Hepatocyte (in vitro differentiated cells): ENCODE measurements around the gene ITGB1. TPM values are rescaled to one million over a fixed set of nuclear protein-coding genes. Genes with fewer than 3 reads are reported as not detected.

ENCODE experiments used
- DNase-seq: peaks from one replicate; pipeline ENCODE4 v3.0.0-alpha.2; 2016; ENCODE audit warnings: low spot score
- H2AFZ ChIP-seq: fragments of 200-600 bp; sonication (generic); 2 replicates; pipeline ENCODE4 v1.6.0; 2016; ENCODE audit warnings: antibody characterized with exemption, mild to moderate bottlenecking
- H3K27ac ChIP-seq: fragments of 200-600 bp; sonication (generic); 2 replicates; pipeline ENCODE4 v1.5.1; 2016; ENCODE audit warnings: mild to moderate bottlenecking
- H3K27me3 ChIP-seq: fragments of 200-600 bp; sonication (generic); 2 replicates; pipeline ENCODE4 v1.6.1; 2016
- H3K36me3 ChIP-seq: fragments of 200-600 bp; sonication (generic); replicated peaks from 2 replicates; pipeline ENCODE4 v1.5.1; 2016; ENCODE audit warnings: low read depth; ENCODE audit not compliant: insufficient read depth
- H3K4me1 ChIP-seq: fragments of 200-600 bp; sonication (generic); 2 replicates; pipeline ENCODE4 v1.5.1; 2016; ENCODE audit warnings: mild to moderate bottlenecking, moderate library complexity; ENCODE audit not compliant: insufficient read depth
- H3K4me2 ChIP-seq: fragments of 200-600 bp; sonication (generic); 2 replicates; pipeline ENCODE4 v1.6.0; 2016
- H3K4me3 ChIP-seq: fragments of 200-600 bp; sonication (generic); 2 replicates; pipeline ENCODE4 v1.5.1; 2016; ENCODE audit warnings: mild to moderate bottlenecking
- H3K79me2 ChIP-seq: fragments of 200-600 bp; sonication (generic); 2 replicates; pipeline ENCODE4 v1.6.0; 2017; ENCODE audit warnings: mild to moderate bottlenecking
- H3K9me2 ChIP-seq: fragments of 200-600 bp; sonication (generic); replicated peaks from 2 replicates; pipeline ENCODE4 v1.6.0; 2017; ENCODE audit warnings: mild to moderate bottlenecking; ENCODE audit not compliant: insufficient read depth
- H3K9me3 ChIP-seq: fragments of 200-600 bp; sonication (generic); 2 replicates; pipeline ENCODE4 v1.5.1; 2016; ENCODE audit warnings: low read depth, mild to moderate bottlenecking
- H4K20me1 ChIP-seq: fragments of 200-600 bp; sonication (generic); 2 replicates; pipeline ENCODE4 v1.6.0; 2016; ENCODE audit warnings: mild to moderate bottlenecking; ENCODE audit not compliant: insufficient read depth, poor library complexity, severe bottlenecking
- EZH2 ChIP-seq: fragments of 200-600 bp; sonication (generic); IDR thresholded peaks from 2 replicates; pipeline ENCODE4 v1.6.1; 2016; ENCODE audit warnings: antibody characterized with exemption, mild to moderate bottlenecking, borderline replicate concordance
- EZH2phosphoT487 ChIP-seq: fragments of 200-600 bp; sonication (generic); IDR thresholded peaks from one replicate; pipeline ENCODE4 v1.6.1; 2018; ENCODE audit warnings: antibody characterized with exemption, mild to moderate bottlenecking, low read depth, moderate library complexity; ENCODE audit not compliant: unreplicated experiment, severe bottlenecking
- WGBS: methylation state at CpG from one replicate; pipeline ENCODE4 v1.1.6; 2016; ENCODE audit warnings: low lambda C conversion rate; ENCODE audit errors: missing lambda C conversion rate; 5-methylcytosine and 5-hydroxymethylcytosine counted together
- polyA plus RNA-seq: library from polyadenylated mRNA; unstranded; fragments of >200 nt; fragmentation: Nextera tagmentation; extraction: Ambion mirVana; gene quantifications from 2 replicates; pipeline ENCODE4 v1.2.1, GENCODE V29; 2016
- total RNA-seq: library from RNA; depleted of rRNA; stranded (reverse); fragments of >200 nt; gene quantifications from 2 replicates; pipeline ENCODE4 v1.2.3, GENCODE V29; 2014
- TF ChIP-seq, protein P1 (sequence below): fragments of 200-600 bp; sonication (generic); IDR thresholded peaks from 2 replicates; pipeline ENCODE4 v1.5.1; 2016; ENCODE audit warnings: antibody characterized with exemption, mild to moderate bottlenecking; ENCODE audit not compliant: poor library complexity

ITGB1 gene
- total and polyA plus RNA-seq, 2 experiments from 2014 or later, result 291 to 552 TPM

GRCh38 chr10:32946108-32946507, 11.9 kb downstream of the ITGB1 start:
- WGBS, result 93% methylated on average over 2 of the region's 2 CpGs
- H3K4me1 ChIP-seq, result peaks cover 19% of the 10 kb centered on the region
- peaks cover 99% of the 10 kb centered on the region for H4K20me1 ChIP-seq

DNA sequence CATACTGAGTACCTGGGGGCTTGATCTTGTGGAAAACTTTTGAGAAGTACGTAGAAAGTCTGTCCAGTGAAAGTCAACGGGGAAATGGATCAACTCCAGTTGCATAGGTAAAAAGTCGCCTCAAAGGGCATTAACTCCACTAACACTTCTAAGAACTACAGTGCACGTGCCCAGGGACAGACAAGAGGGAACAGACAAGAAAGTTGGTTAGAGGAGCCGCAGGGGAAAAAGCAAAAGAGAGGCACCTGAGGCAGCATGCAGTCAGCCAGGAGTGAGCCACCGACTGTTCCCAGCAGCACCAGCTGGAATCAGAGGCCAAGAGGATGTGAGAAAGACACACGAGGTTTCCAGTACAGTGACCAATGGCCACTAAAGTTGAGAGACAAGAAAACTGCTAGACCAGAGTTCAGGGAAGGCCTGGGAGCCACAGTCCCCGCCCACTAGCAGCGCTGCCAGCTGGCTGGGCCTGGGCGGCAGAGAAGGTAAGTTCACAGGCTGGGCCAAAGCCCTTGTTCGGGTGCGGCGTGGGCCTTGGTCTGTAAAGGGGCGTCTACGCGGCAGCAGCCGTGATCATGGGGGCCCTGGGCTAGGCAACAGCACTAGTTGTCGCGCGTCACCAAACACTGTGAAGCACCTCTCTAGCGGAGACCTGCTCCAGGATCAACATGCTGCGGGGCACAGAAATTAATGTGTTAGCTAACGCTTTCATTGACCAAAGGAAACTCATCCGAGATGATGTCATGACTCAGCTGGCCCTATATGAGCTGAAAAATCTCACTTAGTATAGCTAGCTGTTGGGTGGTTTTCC, 14.0 kb downstream of the ITGB1 start:
- no peak overlapping the region for H3K4me2 ChIP-seq
- H3K4me1 ChIP-seq, result peaks cover 9% of the 10 kb centered on the region
- H3K27ac ChIP-seq, result no peak overlapping the region
- peaks cover 99% of the 10 kb centered on the region for H4K20me1 ChIP-seq
- H3K9me3 ChIP-seq, result no peaks in the 10 kb centered on the region
- TF ChIP-seq EZH2phosphoT487 (no peak), EZH2 (no peak)
- TF ChIP-seq, protein P1, sequence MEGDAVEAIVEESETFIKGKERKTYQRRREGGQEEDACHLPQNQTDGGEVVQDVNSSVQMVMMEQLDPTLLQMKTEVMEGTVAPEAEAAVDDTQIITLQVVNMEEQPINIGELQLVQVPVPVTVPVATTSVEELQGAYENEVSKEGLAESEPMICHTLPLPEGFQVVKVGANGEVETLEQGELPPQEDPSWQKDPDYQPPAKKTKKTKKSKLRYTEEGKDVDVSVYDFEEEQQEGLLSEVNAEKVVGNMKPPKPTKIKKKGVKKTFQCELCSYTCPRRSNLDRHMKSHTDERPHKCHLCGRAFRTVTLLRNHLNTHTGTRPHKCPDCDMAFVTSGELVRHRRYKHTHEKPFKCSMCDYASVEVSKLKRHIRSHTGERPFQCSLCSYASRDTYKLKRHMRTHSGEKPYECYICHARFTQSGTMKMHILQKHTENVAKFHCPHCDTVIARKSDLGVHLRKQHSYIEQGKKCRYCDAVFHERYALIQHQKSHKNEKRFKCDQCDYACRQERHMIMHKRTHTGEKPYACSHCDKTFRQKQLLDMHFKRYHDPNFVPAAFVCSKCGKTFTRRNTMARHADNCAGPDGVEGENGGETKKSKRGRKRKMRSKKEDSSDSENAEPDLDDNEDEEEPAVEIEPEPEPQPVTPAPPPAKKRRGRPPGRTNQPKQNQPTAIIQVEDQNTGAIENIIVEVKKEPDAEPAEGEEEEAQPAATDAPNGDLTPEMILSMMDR, result no peak
- H3K4me3 ChIP-seq, result no peak overlapping the region
- H3K36me3 ChIP-seq, result no peaks in the 10 kb centered on the region
- WGBS, result 89% methylated on average over 24 of the region's 24 CpGs
- no peaks in the 10 kb centered on the region for H3K9me2 ChIP-seq
- no peak overlapping the region for H2AFZ ChIP-seq
- no peak for DNase-seq
- H3K27me3 ChIP-seq, result no peaks in the 10 kb centered on the region
- peaks cover 100% of the 10 kb centered on the region for H3K79me2 ChIP-seq

More at GRCh38 chr10:32946108-32946507, 11.9 kb downstream of the ITGB1 start:
- TF ChIP-seq, protein P1, result no peak
- no peak for TF ChIP-seq EZH2
- TF ChIP-seq EZH2phosphoT487, result no peak
- H3K79me2 ChIP-seq, result peaks cover 100% of the 10 kb centered on the region
- H3K27ac ChIP-seq, result no peak overlapping the region
- H3K4me2 ChIP-seq, result no peak overlapping the region
- no peaks in the 10 kb centered on the region for H3K36me3 ChIP-seq
- H3K9me2 ChIP-seq, result no peaks in the 10 kb centered on the region
- H3K27me3 ChIP-seq, result no peaks in the 10 kb centered on the region
- no peaks in the 10 kb centered on the region for H3K9me3 ChIP-seq
- no peak overlapping the region for H2AFZ ChIP-seq
- H3K4me3 ChIP-seq, result no peak overlapping the region
- DNase-seq, result no peak

GRCh38 chr10:32943395-32943794, 14.6 kb downstream of the ITGB1 start:
- Histone ChIP-seq H3K4me3 (no peak overlapping the region), H3K4me2 (no peak overlapping the region), H3K27me3 (no peaks in the 10 kb centered on the region), H3K4me1 (peaks cover 16% of the 10 kb centered on the region), H3K79me2 (peaks cover 99% of the 10 kb centered on the region), H3K9me3 (no peaks in the 10 kb centered on the region), H3K27ac (no peak overlapping the region), H3K9me2 (no peaks in the 10 kb centered on the region), H2AFZ (no peak overlapping the region), H4K20me1 (peaks cover 99% of the 10 kb centered on the region), H3K36me3 (no peaks in the 10 kb centered on the region)
- no peak for DNase-seq
- TF ChIP-seq, protein P1, result no peak
- no peak for TF ChIP-seq EZH2phosphoT487
- no peak for TF ChIP-seq EZH2
- 82% methylated on average over 2 of the region's 2 CpGs for WGBS
